BE2C (cell line): Measurements from ENCODE around the gene CCDC85A.

Source experiments
- DNase-seq: peaks from one replicate; pipeline ENCODE4 v3.0.0-alpha.2; 2020
- H3K27me3 ChIP-seq: fragments of 250-450 bp; sonication (Bioruptor Pico); 2 replicates; pipeline ENCODE4 v1.5.1; 2020; ENCODE audit warnings: mild to moderate bottlenecking
- H3K36me3 ChIP-seq: fragments of 250-450 bp; sonication (Bioruptor Pico); 2 replicates; pipeline ENCODE4 v1.5.1; 2020; ENCODE audit warnings: mild to moderate bottlenecking
- H3K4me1 ChIP-seq: fragments of 250-450 bp; sonication (Bioruptor Pico); 2 replicates; pipeline ENCODE4 v1.5.1; 2020
- H3K4me3 ChIP-seq: 2 replicates; pipeline ENCODE4 v1.5.1; 2011; ENCODE audit warnings: low read depth, low read length
- H3K9me3 ChIP-seq: fragments of 250-450 bp; sonication (Bioruptor Pico); 2 replicates; pipeline ENCODE4 v1.5.1; 2020
- CTCF ChIP-seq: IDR thresholded peaks from 2 replicates; pipeline ENCODE4 v1.5.1; 2012; ENCODE audit warnings: mild to moderate bottlenecking, low read depth, low read length

The CCDC85A gene

GRCh38 chr2:56267415-56267788 lies 83.6 kb downstream of the CCDC85A start:
- Histone ChIP-seq H3K36me3 (no peaks in the 10 kb centered on the region), H3K27me3 (no peaks in the 10 kb centered on the region), H3K4me3 (no peak overlapping the region), H3K9me3 (no peaks in the 10 kb centered on the region), H3K4me1 (no peaks in the 10 kb centered on the region)
- TF ChIP-seq CTCF: no peak
- no peak for DNase-seq

GRCh38 chr2:56268856-56269255 lies 85.1 kb downstream of the CCDC85A start:
- Histone ChIP-seq H3K9me3 (no peaks in the 10 kb centered on the region), H3K27me3 (no peaks in the 10 kb centered on the region), H3K36me3 (no peaks in the 10 kb centered on the region), H3K4me3 (no peak overlapping the region), H3K4me1 (no peaks in the 10 kb centered on the region)
- DNase-seq: no peak
- TF ChIP-seq CTCF: no peak

- TF ChIP-seq CTCF: no peak
- Histone ChIP-seq H3K9me3 (no peaks in the 10 kb centered on the region), H3K27me3 (no peaks in the 10 kb centered on the region)
Measured at GRCh38 chr2:56271275-56271674, 87.5 kb downstream of the CCDC85A start.

GRCh38 chr2:56285224-56285623 lies 101.4 kb downstream of the CCDC85A start:
- Histone ChIP-seq H3K4me1 (no peaks in the 10 kb centered on the region), H3K27me3 (no peaks in the 10 kb centered on the region), H3K36me3 (no peaks in the 10 kb centered on the region), H3K4me3 (no peak overlapping the region), H3K9me3 (no peaks in the 10 kb centered on the region)
- TF ChIP-seq CTCF: no peak
- DNase-seq: no peak

More at GRCh38 chr2:56271275-56271674, 87.5 kb downstream of the CCDC85A start:
- no peaks in the 10 kb centered on the region for H3K36me3 ChIP-seq
- DNase-seq: no peak
- H3K4me3 ChIP-seq: no peak overlapping the region
- no peaks in the 10 kb centered on the region for H3K4me1 ChIP-seq

GRCh38 chr2:56286936-56287335 lies 103.1 kb downstream of the CCDC85A start:
- Histone ChIP-seq H3K9me3 (no peaks in the 10 kb centered on the region), H3K4me1 (no peaks in the 10 kb centered on the region), H3K4me3 (no peak overlapping the region), H3K27me3 (no peaks in the 10 kb centered on the region), H3K36me3 (no peaks in the 10 kb centered on the region)
- no peak for TF ChIP-seq CTCF
- no peak for DNase-seq

- H3K36me3 ChIP-seq: no peaks in the 10 kb centered on the region
- H3K4me3 ChIP-seq: no peak overlapping the region
- no peak for TF ChIP-seq CTCF
- no peaks in the 10 kb centered on the region for H3K9me3 ChIP-seq
- H3K27me3 ChIP-seq: no peaks in the 10 kb centered on the region
- no peaks in the 10 kb centered on the region for H3K4me1 ChIP-seq
- no peak for DNase-seq
Measured at GRCh38 chr2:56287508-56287907, 103.7 kb downstream of the CCDC85A start.
